ENCODE data around the gene ZNF827.

DNA sequence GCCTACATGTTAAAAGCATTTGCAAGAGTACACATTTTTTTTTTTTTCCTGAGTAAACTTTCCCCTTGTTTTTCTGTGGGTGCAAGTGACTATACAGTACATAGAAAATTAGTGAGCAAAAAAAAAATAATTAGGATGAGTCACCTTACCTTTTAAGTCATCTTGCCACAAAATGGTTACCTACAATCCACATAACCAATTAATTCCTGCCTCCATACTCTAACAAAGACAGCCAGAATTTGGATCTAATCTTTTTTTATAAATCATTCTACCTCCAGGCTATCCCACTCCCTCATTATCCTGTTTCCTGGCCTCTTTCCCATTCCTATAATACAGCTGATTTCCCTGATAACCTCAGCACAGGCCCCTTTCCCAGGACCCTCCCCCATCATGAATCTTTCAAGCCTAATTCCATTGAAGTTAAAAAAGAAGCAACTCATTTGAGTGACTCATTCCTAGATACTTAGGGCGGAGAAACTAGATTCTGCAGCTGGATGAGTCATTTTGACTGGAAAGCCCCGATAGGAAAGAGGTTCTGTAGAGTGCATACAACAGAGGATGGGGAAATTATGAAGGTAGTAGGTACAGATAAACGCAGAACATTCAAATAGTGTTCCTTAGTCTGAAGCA, 130.5 kb downstream of the ZNF827 start:
- TF ChIP-seq POLR2AphosphoS5 (IDR thresholded peaks at IDR 0.05): no peak
- TF ChIP-seq, protein P1, sequence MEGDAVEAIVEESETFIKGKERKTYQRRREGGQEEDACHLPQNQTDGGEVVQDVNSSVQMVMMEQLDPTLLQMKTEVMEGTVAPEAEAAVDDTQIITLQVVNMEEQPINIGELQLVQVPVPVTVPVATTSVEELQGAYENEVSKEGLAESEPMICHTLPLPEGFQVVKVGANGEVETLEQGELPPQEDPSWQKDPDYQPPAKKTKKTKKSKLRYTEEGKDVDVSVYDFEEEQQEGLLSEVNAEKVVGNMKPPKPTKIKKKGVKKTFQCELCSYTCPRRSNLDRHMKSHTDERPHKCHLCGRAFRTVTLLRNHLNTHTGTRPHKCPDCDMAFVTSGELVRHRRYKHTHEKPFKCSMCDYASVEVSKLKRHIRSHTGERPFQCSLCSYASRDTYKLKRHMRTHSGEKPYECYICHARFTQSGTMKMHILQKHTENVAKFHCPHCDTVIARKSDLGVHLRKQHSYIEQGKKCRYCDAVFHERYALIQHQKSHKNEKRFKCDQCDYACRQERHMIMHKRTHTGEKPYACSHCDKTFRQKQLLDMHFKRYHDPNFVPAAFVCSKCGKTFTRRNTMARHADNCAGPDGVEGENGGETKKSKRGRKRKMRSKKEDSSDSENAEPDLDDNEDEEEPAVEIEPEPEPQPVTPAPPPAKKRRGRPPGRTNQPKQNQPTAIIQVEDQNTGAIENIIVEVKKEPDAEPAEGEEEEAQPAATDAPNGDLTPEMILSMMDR (IDR thresholded peaks at IDR 0.05; ENCODE audit: poor library complexity, severe bottlenecking): no peak
- TF ChIP-seq, protein P2, sequence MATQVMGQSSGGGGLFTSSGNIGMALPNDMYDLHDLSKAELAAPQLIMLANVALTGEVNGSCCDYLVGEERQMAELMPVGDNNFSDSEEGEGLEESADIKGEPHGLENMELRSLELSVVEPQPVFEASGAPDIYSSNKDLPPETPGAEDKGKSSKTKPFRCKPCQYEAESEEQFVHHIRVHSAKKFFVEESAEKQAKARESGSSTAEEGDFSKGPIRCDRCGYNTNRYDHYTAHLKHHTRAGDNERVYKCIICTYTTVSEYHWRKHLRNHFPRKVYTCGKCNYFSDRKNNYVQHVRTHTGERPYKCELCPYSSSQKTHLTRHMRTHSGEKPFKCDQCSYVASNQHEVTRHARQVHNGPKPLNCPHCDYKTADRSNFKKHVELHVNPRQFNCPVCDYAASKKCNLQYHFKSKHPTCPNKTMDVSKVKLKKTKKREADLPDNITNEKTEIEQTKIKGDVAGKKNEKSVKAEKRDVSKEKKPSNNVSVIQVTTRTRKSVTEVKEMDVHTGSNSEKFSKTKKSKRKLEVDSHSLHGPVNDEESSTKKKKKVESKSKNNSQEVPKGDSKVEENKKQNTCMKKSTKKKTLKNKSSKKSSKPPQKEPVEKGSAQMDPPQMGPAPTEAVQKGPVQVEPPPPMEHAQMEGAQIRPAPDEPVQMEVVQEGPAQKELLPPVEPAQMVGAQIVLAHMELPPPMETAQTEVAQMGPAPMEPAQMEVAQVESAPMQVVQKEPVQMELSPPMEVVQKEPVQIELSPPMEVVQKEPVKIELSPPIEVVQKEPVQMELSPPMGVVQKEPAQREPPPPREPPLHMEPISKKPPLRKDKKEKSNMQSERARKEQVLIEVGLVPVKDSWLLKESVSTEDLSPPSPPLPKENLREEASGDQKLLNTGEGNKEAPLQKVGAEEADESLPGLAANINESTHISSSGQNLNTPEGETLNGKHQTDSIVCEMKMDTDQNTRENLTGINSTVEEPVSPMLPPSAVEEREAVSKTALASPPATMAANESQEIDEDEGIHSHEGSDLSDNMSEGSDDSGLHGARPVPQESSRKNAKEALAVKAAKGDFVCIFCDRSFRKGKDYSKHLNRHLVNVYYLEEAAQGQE (IDR thresholded peaks at IDR 0.05; ENCODE audit: borderline replicate concordance): no peak
- no peak for TF ChIP-seq EP300 (conservative IDR thresholded peaks at IDR 0.05; ENCODE audit: poor library complexity, severe bottlenecking)
- no peak for TF ChIP-seq RAD21 (conservative IDR thresholded peaks at IDR 0.05)
- TF ChIP-seq EZH2 (IDR thresholded peaks at IDR 0.05; ENCODE audit: borderline replicate concordance, insufficient read depth, low read length, poor library complexity, severe bottlenecking): no peak
- TF ChIP-seq TAF1 (IDR thresholded peaks at IDR 0.05; ENCODE audit: low read depth): no peak

All from neural cell (in vitro differentiated cells).